ENCODE data around the gene GYPB. TPM values are rescaled to one million over a fixed set of nuclear protein-coding genes. Genes with fewer than 3 reads are reported as not detected.
"Not testable (repeated sequence)": the region's sequence is repeated elsewhere in the genome, so short reads cannot be mapped to it uniquely, and the experiment has no call there.

The GYPB gene
- total and polyA plus RNA-seq, 5 donors: not detected

GRCh38 chr4:144031369-144031768 lies 12.2 kb upstream of the GYPB start:
- H3K9me3 ChIP-seq (ENCODE audit: control insufficient read depth, low read length); ATAC-seq; H3K4me3 ChIP-seq (ENCODE audit: low read length); H3K4me1 ChIP-seq (ENCODE audit: control insufficient read depth, insufficient read depth, low read length); DNase-seq; H3K27me3 ChIP-seq (ENCODE audit: control insufficient read depth, insufficient read depth); H3K27ac ChIP-seq (ENCODE audit: low read length); intact Hi-C loops (cut with DNase I): not testable (repeated sequence)
- WGBS: 79% methylated on average over 3 of the region's 3 CpGs

- intact Hi-C loops (cut with DNase I); H3K27ac ChIP-seq (ENCODE audit: low read length); H3K27me3 ChIP-seq (ENCODE audit: control insufficient read depth, insufficient read depth); DNase-seq; ATAC-seq; H3K4me3 ChIP-seq (ENCODE audit: low read length); H3K9me3 ChIP-seq (ENCODE audit: control insufficient read depth, low read length); H3K4me1 ChIP-seq (ENCODE audit: control insufficient read depth, insufficient read depth, low read length): not testable (repeated sequence)
- 59% methylated on average over 4 of the region's 4 CpGs for WGBS
These were observed 11.5 kb upstream of the GYPB start for GRCh38 chr4:144030708-144031107.

DNA sequence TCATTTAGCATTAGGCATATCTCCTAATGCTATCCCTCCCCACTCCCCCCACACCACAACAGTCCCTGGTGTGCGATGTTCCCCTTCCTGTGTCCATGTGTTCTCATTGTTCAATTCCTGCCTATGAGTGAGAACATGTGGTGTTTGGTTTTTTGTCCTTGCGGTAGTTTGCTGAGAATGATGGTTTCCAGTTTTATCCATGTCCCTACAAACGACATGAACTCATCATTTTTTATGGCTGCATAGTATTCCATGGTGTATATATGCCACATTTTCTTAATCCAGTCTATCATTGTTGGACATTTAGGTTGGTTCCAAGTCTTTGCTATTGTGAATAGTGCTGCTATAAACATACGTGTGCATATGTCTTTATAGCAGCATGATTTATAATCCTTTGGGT lies 7.5 kb upstream of the GYPB start:
- H3K27me3 ChIP-seq (ENCODE audit: control insufficient read depth, insufficient read depth); H3K9me3 ChIP-seq (ENCODE audit: control insufficient read depth, low read length); ATAC-seq; H3K4me3 ChIP-seq (ENCODE audit: low read length); intact Hi-C loops (cut with DNase I); DNase-seq; H3K27ac ChIP-seq (ENCODE audit: low read length); H3K4me1 ChIP-seq (ENCODE audit: control insufficient read depth, insufficient read depth, low read length): not testable (repeated sequence)
- 94% methylated on average over 4 of the region's 4 CpGs for WGBS

- 71% methylated on average over 4 of the region's 4 CpGs for WGBS
- H3K27me3 ChIP-seq (ENCODE audit: control insufficient read depth, insufficient read depth); intact Hi-C loops (cut with DNase I); H3K4me3 ChIP-seq (ENCODE audit: low read length); H3K9me3 ChIP-seq (ENCODE audit: control insufficient read depth, low read length); DNase-seq; ATAC-seq; H3K4me1 ChIP-seq (ENCODE audit: control insufficient read depth, insufficient read depth, low read length); H3K27ac ChIP-seq (ENCODE audit: low read length): not testable (repeated sequence)
These were observed 5.3 kb upstream of the GYPB start for GRCh38 chr4:144024399-144025053.

DNA sequence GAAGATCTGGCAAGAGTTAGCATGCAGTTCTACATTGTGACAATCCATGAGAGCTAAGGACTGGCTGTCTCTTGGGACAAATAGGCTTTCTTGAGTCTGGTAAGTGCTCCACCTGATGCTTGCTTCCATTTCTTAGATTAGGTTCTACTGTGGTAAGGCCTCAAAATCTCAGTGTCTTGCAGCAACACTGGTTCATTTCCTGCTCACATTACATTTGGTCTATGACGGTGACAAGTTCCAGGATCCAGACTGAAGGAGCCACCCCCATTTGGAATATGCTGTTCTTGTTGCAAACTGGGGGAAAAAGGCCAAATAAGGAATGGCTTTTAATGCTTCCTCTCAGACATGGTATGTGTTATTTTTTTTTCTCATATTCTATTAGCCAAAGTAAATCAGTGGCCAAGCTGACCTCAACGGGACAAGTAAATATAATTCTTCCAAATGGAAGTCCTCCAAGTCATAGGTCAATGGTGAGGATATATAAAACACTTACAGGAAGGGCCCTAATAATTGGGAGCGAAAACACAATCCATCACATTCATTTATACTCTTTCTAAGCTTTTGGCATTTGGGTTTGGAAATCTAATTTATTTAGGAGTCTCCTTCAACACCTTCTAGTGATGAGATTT lies 3.7 kb upstream of the GYPB start:
- H3K27me3 ChIP-seq (ENCODE audit: control insufficient read depth, insufficient read depth); ATAC-seq; DNase-seq; intact Hi-C loops (cut with DNase I); H3K4me3 ChIP-seq (ENCODE audit: low read length); H3K9me3 ChIP-seq (ENCODE audit: control insufficient read depth, low read length); H3K4me1 ChIP-seq (ENCODE audit: control insufficient read depth, insufficient read depth, low read length); H3K27ac ChIP-seq (ENCODE audit: low read length): not testable (repeated sequence)
- 60% methylated on average over 2 of the region's 3 CpGs for WGBS

- intact Hi-C loops (cut with DNase I); H3K9me3 ChIP-seq (ENCODE audit: control insufficient read depth, low read length); DNase-seq; H3K27ac ChIP-seq (ENCODE audit: low read length); H3K4me3 ChIP-seq (ENCODE audit: low read length); H3K27me3 ChIP-seq (ENCODE audit: control insufficient read depth, insufficient read depth); H3K4me1 ChIP-seq (ENCODE audit: control insufficient read depth, insufficient read depth, low read length): not testable (repeated sequence)
- WGBS: 31% methylated on average over 4 of the region's 4 CpGs
- peak; percentile 52 to 56 for ATAC-seq
These were observed 2.3 kb upstream of the GYPB start for GRCh38 chr4:144021336-144021990.

- H3K27ac ChIP-seq (ENCODE audit: low read length); H3K27me3 ChIP-seq (ENCODE audit: control insufficient read depth, insufficient read depth); H3K4me3 ChIP-seq (ENCODE audit: low read length); H3K4me1 ChIP-seq (ENCODE audit: control insufficient read depth, insufficient read depth, low read length); ATAC-seq; H3K9me3 ChIP-seq (ENCODE audit: control insufficient read depth, low read length); DNase-seq; intact Hi-C loops (cut with DNase I): not testable (repeated sequence)
- WGBS: 83% methylated on average over 3 of the region's 3 CpGs
These were observed 768 bp downstream of the GYPB start for GRCh38 chr4:144018223-144019000.

- H3K27me3 ChIP-seq (ENCODE audit: control insufficient read depth, insufficient read depth); H3K9me3 ChIP-seq (ENCODE audit: control insufficient read depth, low read length); ATAC-seq; H3K4me3 ChIP-seq (ENCODE audit: low read length); H3K27ac ChIP-seq (ENCODE audit: low read length); DNase-seq; intact Hi-C loops (cut with DNase I); H3K4me1 ChIP-seq (ENCODE audit: control insufficient read depth, insufficient read depth, low read length): not testable (repeated sequence)
- 82% methylated on average over 4 of the region's 4 CpGs for WGBS
These were observed 1.9 kb downstream of the GYPB start for GRCh38 chr4:144017271-144017670.

DNA sequence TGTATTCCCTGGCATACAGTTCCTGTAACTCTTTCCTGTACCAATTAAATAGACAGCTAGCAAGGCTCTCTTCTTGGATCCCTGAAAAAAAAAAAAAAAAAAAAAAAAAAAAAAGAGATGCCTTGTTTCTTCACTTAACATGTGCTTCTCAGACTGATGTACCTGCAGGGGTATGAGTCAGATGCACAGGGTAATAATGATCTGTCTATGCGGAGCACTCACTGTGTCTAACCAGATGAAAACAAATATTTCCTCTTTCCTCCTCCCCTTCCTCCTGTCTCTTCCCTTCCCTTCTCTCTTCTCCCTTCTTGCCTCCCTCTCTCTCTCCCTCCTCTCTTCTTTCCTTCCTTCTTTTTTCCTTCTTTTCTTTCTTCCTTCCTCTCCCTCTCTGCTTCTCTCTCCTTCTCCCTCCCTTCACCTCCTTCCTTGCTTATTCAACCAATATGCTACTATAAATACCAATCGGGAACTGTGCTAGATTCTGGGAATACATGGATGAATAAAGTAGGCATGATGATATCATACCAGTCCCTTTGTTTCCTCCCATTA lies 3.0 kb downstream of the GYPB start:
- H3K4me3 ChIP-seq (ENCODE audit: low read length); H3K27ac ChIP-seq (ENCODE audit: low read length); H3K9me3 ChIP-seq (ENCODE audit: control insufficient read depth, low read length); H3K27me3 ChIP-seq (ENCODE audit: control insufficient read depth, insufficient read depth); intact Hi-C loops (cut with DNase I); ATAC-seq; H3K4me1 ChIP-seq (ENCODE audit: control insufficient read depth, insufficient read depth, low read length); DNase-seq: not testable (repeated sequence)
- 84% methylated on average over 2 of the region's 2 CpGs for WGBS

- intact Hi-C loops (cut with DNase I): no loop called here
- Histone ChIP-seq H3K27ac (ENCODE audit: low read length) (no peak overlapping the region), H3K4me1 (ENCODE audit: control insufficient read depth, insufficient read depth, low read length) (no peaks in the 10 kb centered on the region), H3K9me3 (ENCODE audit: control insufficient read depth, low read length) (no peaks in the 10 kb centered on the region), H3K27me3 (ENCODE audit: control insufficient read depth, insufficient read depth) (no peaks in the 10 kb centered on the region), H3K4me3 (ENCODE audit: low read length) (no peak overlapping the region)
- 90% methylated on average over 2 of the region's 2 CpGs for WGBS
- ATAC-seq (no peak), DNase-seq (no peak)
These were observed 4.4 kb downstream of the GYPB start for GRCh38 chr4:144014808-144015207.
